ENCODE measurements around the gene ANO8. TPM values are rescaled to one million over a fixed set of nuclear protein-coding genes. Genes with fewer than 3 reads are reported as not detected.

The ANO8 gene
- total and polyA plus RNA-seq, 2 experiments from 2014 or later: 4.5 to 24.9 TPM

DNA sequence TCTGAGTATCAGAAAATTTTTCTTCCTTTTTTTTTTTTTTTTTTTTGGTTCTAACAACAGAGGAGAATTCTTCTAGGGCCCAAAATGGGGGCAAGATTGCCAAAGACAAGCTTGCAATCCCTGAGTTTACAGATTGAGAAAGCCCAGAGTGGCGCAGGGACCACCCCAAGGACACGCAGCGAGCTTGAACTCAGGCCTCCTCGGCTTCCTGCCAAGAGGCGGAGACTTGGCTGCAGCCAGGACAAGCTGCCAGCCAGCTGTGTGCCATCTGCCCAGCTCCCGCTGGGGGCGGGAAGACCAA, 29.5 kb downstream of the ANO8 start:
- Histone ChIP-seq H3K4me2 (peak overlapping the region; percentile 75), H3K27ac (ENCODE audit: low read depth) (peak overlapping the region; percentile 84), H3F3A (replicated peaks; ENCODE audit: low read depth) (peaks cover 40% of the 10 kb centered on the region), H3K4me3 (peak overlapping the region; percentile 38; the same call in 1 of the 2 replicates), H4K20me1 (replicated peaks; ENCODE audit: insufficient read depth) (peaks cover 5% of the 10 kb centered on the region), H2AFZ (no peak overlapping the region), H3K27me3 (ENCODE audit: insufficient read depth) (no peaks in the 10 kb centered on the region), H3K79me2 (replicated peaks; ENCODE audit: insufficient read depth) (peaks cover 15% of the 10 kb centered on the region), H3K36me3 (ENCODE audit: insufficient read depth) (no peaks in the 10 kb centered on the region), H3K9me2 (ENCODE audit: insufficient read depth) (no peaks in the 10 kb centered on the region), H3K4me1 (ENCODE audit: insufficient read depth) (peaks cover 38% of the 10 kb centered on the region)
- Mint-ChIP-seq H3K27ac (no peak overlapping the region), H3K27me3 (ENCODE audit: insufficient read depth, low read depth, poor library complexity) (peaks cover 31% of the 10 kb centered on the region), H3K4me1 (peaks cover 37% of the 10 kb centered on the region), H3K9me3 (no peaks in the 10 kb centered on the region; the same call in 1 of the 3 replicates), H3K4me3 (peak overlapping the region; percentile 95), H3K36me3 (ENCODE audit: low read depth) (peaks cover 9% of the 10 kb centered on the region)
- ATAC-seq: no peak
- TF ChIP-seq EZH2phosphoT487 (IDR thresholded peaks at IDR 0.05; ENCODE audit: unreplicated experiment) (no peak), CREB1 (CRISPR knock-in tag; IDR thresholded peaks at IDR 0.05; ENCODE audit: low read depth) (no peak), ZNF114 (CRISPR knock-in tag; IDR thresholded peaks at IDR 0.05) (no peak), REST (IDR thresholded peaks at IDR 0.05; ENCODE audit: unreplicated experiment) (no peak), POLR2AphosphoS5 (IDR thresholded peaks at IDR 0.05; ENCODE audit: low read depth) (no peak), STAT1 (IDR thresholded peaks at IDR 0.05; ENCODE audit: unreplicated experiment) (no peak), EZH2 (IDR thresholded peaks at IDR 0.05; ENCODE audit: low read depth, unreplicated experiment) (no peak), NANOG (IDR thresholded peaks at IDR 0.05; ENCODE audit: borderline replicate concordance) (no peak), ZNF331 (CRISPR knock-in tag; IDR thresholded peaks at IDR 0.05; ENCODE audit: low read depth) (no peak), JUNB (IDR thresholded peaks at IDR 0.05; ENCODE audit: unreplicated experiment) (no peak)
- TF ChIP-seq, protein P1, sequence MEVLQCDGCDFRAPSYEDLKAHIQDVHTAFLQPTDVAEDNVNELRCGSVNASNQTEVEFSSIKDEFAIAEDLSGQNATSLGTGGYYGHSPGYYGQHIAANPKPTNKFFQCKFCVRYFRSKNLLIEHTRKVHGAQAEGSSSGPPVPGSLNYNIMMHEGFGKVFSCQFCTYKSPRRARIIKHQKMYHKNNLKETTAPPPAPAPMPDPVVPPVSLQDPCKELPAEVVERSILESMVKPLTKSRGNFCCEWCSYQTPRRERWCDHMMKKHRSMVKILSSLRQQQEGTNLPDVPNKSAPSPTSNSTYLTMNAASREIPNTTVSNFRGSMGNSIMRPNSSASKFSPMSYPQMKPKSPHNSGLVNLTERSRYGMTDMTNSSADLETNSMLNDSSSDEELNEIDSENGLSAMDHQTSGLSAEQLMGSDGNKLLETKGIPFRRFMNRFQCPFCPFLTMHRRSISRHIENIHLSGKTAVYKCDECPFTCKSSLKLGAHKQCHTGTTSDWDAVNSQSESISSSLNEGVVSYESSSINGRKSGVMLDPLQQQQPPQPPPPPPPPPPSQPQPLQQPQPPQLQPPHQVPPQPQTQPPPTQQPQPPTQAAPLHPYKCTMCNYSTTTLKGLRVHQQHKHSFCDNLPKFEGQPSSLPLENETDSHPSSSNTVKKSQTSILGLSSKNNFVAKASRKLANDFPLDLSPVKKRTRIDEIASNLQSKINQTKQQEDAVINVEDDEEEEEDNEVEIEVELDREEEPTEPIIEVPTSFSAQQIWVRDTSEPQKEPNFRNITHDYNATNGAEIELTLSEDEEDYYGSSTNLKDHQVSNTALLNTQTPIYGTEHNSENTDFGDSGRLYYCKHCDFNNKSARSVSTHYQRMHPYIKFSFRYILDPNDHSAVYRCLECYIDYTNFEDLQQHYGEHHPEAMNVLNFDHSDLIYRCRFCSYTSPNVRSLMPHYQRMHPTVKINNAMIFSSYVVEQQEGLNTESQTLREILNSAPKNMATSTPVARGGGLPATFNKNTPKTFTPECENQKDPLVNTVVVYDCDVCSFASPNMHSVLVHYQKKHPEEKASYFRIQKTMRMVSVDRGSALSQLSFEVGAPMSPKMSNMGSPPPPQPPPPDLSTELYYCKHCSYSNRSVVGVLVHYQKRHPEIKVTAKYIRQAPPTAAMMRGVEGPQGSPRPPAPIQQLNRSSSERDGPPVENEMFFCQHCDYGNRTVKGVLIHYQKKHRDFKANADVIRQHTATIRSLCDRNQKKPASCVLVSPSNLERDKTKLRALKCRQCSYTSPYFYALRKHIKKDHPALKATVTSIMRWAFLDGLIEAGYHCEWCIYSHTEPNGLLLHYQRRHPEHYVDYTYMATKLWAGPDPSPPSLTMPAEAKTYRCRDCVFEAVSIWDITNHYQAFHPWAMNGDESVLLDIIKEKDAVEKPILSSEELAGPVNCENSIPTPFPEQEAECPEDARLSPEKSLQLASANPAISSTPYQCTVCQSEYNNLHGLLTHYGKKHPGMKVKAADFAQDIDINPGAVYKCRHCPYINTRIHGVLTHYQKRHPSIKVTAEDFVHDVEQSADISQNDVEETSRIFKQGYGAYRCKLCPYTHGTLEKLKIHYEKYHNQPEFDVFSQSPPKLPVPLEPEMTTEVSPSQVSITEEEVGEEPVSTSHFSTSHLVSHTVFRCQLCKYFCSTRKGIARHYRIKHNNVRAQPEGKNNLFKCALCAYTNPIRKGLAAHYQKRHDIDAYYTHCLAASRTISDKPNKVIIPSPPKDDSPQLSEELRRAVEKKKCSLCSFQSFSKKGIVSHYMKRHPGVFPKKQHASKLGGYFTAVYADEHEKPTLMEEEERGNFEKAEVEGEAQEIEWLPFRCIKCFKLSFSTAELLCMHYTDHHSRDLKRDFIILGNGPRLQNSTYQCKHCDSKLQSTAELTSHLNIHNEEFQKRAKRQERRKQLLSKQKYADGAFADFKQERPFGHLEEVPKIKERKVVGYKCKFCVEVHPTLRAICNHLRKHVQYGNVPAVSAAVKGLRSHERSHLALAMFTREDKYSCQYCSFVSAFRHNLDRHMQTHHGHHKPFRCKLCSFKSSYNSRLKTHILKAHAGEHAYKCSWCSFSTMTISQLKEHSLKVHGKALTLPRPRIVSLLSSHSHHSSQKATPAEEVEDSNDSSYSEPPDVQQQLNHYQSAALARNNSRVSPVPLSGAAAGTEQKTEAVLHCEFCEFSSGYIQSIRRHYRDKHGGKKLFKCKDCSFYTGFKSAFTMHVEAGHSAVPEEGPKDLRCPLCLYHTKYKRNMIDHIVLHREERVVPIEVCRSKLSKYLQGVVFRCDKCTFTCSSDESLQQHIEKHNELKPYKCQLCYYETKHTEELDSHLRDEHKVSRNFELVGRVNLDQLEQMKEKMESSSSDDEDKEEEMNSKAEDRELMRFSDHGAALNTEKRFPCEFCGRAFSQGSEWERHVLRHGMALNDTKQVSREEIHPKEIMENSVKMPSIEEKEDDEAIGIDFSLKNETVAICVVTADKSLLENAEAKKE (CRISPR knock-in tag; IDR thresholded peaks at IDR 0.05): no peak
- TF ChIP-seq, protein P2, sequence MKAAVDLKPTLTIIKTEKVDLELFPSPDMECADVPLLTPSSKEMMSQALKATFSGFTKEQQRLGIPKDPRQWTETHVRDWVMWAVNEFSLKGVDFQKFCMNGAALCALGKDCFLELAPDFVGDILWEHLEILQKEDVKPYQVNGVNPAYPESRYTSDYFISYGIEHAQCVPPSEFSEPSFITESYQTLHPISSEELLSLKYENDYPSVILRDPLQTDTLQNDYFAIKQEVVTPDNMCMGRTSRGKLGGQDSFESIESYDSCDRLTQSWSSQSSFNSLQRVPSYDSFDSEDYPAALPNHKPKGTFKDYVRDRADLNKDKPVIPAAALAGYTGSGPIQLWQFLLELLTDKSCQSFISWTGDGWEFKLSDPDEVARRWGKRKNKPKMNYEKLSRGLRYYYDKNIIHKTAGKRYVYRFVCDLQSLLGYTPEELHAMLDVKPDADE (IDR thresholded peaks at IDR 0.05): no peak
- TF ChIP-seq, protein P3, sequence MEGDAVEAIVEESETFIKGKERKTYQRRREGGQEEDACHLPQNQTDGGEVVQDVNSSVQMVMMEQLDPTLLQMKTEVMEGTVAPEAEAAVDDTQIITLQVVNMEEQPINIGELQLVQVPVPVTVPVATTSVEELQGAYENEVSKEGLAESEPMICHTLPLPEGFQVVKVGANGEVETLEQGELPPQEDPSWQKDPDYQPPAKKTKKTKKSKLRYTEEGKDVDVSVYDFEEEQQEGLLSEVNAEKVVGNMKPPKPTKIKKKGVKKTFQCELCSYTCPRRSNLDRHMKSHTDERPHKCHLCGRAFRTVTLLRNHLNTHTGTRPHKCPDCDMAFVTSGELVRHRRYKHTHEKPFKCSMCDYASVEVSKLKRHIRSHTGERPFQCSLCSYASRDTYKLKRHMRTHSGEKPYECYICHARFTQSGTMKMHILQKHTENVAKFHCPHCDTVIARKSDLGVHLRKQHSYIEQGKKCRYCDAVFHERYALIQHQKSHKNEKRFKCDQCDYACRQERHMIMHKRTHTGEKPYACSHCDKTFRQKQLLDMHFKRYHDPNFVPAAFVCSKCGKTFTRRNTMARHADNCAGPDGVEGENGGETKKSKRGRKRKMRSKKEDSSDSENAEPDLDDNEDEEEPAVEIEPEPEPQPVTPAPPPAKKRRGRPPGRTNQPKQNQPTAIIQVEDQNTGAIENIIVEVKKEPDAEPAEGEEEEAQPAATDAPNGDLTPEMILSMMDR (conservative IDR thresholded peaks at IDR 0.05; ENCODE audit: low read depth in 2 of 2): no peak
- DNase-seq (ENCODE audit: low spot score): no peak
